WERI-Rb-1 (cell line): Measurements from ENCODE around the gene MCTP1.

Experiments
- DNase-seq: peaks from one replicate; pipeline ENCODE4 v3.0.0-alpha.2; 2020
- H3K27ac ChIP-seq: fragments of 250-450 bp; sonication (Bioruptor Pico); 2 replicates; pipeline ENCODE4 v1.5.1; 2020; ENCODE audit warnings: mild to moderate bottlenecking, moderate library complexity
- H3K27me3 ChIP-seq: fragments of 250-450 bp; sonication (Bioruptor Pico); 2 replicates; pipeline ENCODE4 v1.5.1; 2021; ENCODE audit warnings: mild to moderate bottlenecking, low read depth, moderate library complexity; ENCODE audit not compliant: insufficient read depth, severe bottlenecking
- H3K36me3 ChIP-seq: fragments of 250-450 bp; sonication (Bioruptor Pico); 2 replicates; pipeline ENCODE4 v1.5.1; 2020; ENCODE audit warnings: mild to moderate bottlenecking, moderate library complexity
- H3K4me3 ChIP-seq: 2 replicates; pipeline ENCODE4 v1.5.1; 2011; ENCODE audit warnings: low read depth, mild to moderate bottlenecking, control low read depth, low read length
- H3K9me3 ChIP-seq: fragments of 250-450 bp; sonication (Bioruptor Pico); 2 replicates; pipeline ENCODE4 v1.5.1; 2021; ENCODE audit warnings: mild to moderate bottlenecking, moderate library complexity; ENCODE audit not compliant: severe bottlenecking
- CTCF ChIP-seq: IDR thresholded peaks from 2 replicates; pipeline ENCODE4 v1.5.1; 2011; ENCODE audit warnings: low read depth, mild to moderate bottlenecking, control low read depth, inconsistent platforms, low read length

The MCTP1 gene

DNA sequence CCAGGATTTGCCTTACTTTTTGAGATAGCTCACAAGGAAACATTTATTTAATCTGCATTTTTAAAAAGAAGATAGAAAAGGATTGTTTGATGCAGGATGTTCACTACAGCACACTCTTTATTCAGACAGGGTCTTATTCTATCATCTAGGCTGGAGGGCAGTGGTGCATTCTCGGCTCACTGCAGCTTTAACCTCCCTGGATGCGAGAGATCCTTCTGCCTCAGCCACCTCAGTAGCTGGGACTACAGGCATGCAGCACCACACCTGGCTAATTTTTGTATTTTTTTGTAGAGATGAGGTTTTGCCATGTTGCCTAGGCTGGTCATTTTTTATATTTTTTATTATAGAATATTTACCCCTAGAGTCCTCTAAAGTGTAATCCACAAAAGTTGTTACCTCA lies 221.4 kb downstream of the MCTP1 start:
- Histone ChIP-seq H3K36me3 (no peaks in the 10 kb centered on the region), H3K27me3 (no peaks in the 10 kb centered on the region), H3K4me3 (no peak overlapping the region), H3K9me3 (no peaks in the 10 kb centered on the region), H3K27ac (no peak overlapping the region)
- no peak for TF ChIP-seq CTCF
- DNase-seq = no peak

GRCh38 chr5:95060098-95060497 lies 224.8 kb downstream of the MCTP1 start:
- no peak for DNase-seq
- no peaks in the 10 kb centered on the region for H3K27me3 ChIP-seq
- no peaks in the 10 kb centered on the region for H3K36me3 ChIP-seq
- no peak overlapping the region for H3K4me3 ChIP-seq
- H3K9me3 ChIP-seq = no peaks in the 10 kb centered on the region
- no peak overlapping the region for H3K27ac ChIP-seq
- TF ChIP-seq CTCF = no peak

GRCh38 chr5:95059636-95060035 lies 225.3 kb downstream of the MCTP1 start:
- no peaks in the 10 kb centered on the region for H3K36me3 ChIP-seq
- DNase-seq = no peak

DNA sequence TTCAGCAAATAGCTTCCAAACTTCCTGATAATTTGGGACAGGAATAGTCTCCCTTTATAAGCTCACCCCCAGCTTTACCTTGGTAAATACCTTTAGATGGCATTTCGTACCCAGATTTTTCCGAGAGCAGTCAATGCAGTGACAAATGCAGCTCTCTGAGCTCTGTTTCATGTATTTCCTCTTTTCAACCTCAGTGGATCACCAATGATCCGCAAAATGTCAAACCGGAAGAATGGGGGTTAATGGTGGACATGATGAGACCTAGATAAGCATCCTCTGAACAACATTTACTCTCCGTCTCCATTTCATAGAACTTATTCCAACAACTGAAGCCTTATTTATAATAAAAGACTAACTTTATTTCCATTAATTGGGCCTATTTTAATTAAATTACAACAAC lies 227.3 kb downstream of the MCTP1 start:
- no peak overlapping the region for H3K4me3 ChIP-seq
- no peaks in the 10 kb centered on the region for H3K36me3 ChIP-seq
- H3K9me3 ChIP-seq = no peaks in the 10 kb centered on the region
- H3K27ac ChIP-seq = no peak overlapping the region
- DNase-seq = no peak
- TF ChIP-seq CTCF = no peak
- no peaks in the 10 kb centered on the region for H3K27me3 ChIP-seq

More at GRCh38 chr5:95059636-95060035, 225.3 kb downstream of the MCTP1 start:
- Histone ChIP-seq H3K27ac (no peak overlapping the region), H3K4me3 (no peak overlapping the region), H3K27me3 (no peaks in the 10 kb centered on the region), H3K9me3 (no peaks in the 10 kb centered on the region)
- TF ChIP-seq CTCF = no peak

DNA sequence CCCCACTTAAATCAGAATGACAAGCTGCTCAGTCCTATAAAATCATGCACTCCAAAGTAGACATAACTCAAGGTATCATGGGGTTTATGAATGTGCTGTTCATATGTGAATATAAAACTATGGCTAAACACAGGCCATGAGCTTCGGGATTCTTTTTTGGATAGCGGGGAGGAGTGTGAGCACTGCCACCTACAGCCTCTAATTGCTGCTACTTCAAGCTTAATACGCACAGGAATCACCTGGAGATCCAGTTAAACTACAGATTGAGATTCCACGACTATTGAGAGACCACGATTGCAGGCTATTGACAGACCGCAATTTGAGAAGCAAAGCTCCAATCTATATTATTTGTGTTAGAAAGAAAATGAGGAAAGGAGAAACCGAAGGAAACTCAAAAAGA lies 231.6 kb downstream of the MCTP1 start:
- no peak for DNase-seq
- no peaks in the 10 kb centered on the region for H3K9me3 ChIP-seq
- no peak overlapping the region for H3K4me3 ChIP-seq
- H3K36me3 ChIP-seq = no peaks in the 10 kb centered on the region
- no peak for TF ChIP-seq CTCF
- no peak overlapping the region for H3K27ac ChIP-seq
- H3K27me3 ChIP-seq = no peaks in the 10 kb centered on the region

- no peak for DNase-seq
- no peaks in the 10 kb centered on the region for H3K27me3 ChIP-seq
- no peak overlapping the region for H3K27ac ChIP-seq
Observed at GRCh38 chr5:95050708-95051107, 234.2 kb downstream of the MCTP1 start.

More at GRCh38 chr5:95050708-95051107, 234.2 kb downstream of the MCTP1 start:
- Histone ChIP-seq H3K36me3 (no peaks in the 10 kb centered on the region), H3K9me3 (no peaks in the 10 kb centered on the region), H3K4me3 (no peak overlapping the region)
- TF ChIP-seq CTCF = no peak
